GM19099 (cell line): ENCODE data around the gene SYNM.

Source experiments
- POLR2A ChIP-seq: IDR thresholded peaks from 3 replicates; pipeline ENCODE4 v1.6.1; 2011; ENCODE audit warnings: low read depth; ENCODE audit not compliant: insufficient read length; ENCODE audit errors: extremely low read depth

SYNM gene

DNA sequence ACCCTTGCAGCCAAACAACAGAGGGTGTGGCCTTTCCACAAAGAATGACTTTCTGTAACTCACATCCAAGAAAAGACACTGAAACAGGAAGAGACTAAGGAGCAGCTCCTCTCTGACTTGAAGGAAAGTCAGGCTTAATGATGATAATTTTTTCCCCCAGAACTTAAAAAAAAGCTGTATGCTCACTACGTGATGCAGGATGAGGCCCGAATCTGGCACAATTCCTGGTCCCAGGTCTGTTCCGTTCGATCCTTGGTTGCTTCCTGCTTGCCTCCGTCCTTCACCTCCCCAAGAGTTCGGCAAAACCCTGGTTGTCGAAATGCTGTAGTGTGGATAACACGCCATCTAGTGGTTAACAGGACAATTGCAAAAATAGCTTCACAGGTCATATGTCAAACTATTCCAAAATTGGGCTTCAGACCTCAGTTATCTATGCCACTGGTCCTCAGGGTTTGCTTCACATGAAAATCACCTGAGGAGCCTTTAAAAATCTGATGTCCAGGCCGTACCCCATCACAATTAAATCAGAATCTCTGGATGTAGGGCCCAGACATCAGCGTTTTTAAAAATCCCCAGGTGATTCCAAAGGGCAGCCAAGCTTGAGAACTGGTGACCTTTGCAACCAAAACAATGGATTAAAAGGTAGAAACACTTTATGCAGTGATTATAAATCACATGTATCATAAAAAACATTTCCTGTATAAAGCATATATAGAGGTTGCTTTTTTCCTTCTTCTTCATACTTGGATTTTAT lies 28.1 kb upstream of the SYNM start:
- TF ChIP-seq POLR2A = no peak

GRCh38 chr15:99082798-99083197 lies 22.1 kb upstream of the SYNM start:
- no peak for TF ChIP-seq POLR2A

DNA sequence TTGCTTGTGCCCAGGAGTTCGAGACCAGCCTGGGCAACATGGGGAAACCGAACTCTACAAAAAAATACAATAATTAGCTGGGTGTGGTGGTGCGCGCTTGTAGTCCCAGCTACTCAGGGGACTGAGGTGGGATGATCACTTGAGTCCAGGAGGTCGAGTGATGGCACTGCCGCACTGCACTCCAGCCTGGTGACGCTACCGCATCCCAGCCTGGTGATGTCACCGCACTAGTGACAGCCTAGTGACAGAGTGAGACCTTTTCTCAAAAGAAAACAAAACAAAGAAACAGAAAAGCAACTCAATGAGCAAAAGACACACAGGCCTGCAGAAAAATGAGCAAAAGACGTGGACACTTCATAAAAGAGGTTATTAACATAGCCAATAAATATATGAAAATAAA lies 19.9 kb upstream of the SYNM start:
- no peak for TF ChIP-seq POLR2A

DNA sequence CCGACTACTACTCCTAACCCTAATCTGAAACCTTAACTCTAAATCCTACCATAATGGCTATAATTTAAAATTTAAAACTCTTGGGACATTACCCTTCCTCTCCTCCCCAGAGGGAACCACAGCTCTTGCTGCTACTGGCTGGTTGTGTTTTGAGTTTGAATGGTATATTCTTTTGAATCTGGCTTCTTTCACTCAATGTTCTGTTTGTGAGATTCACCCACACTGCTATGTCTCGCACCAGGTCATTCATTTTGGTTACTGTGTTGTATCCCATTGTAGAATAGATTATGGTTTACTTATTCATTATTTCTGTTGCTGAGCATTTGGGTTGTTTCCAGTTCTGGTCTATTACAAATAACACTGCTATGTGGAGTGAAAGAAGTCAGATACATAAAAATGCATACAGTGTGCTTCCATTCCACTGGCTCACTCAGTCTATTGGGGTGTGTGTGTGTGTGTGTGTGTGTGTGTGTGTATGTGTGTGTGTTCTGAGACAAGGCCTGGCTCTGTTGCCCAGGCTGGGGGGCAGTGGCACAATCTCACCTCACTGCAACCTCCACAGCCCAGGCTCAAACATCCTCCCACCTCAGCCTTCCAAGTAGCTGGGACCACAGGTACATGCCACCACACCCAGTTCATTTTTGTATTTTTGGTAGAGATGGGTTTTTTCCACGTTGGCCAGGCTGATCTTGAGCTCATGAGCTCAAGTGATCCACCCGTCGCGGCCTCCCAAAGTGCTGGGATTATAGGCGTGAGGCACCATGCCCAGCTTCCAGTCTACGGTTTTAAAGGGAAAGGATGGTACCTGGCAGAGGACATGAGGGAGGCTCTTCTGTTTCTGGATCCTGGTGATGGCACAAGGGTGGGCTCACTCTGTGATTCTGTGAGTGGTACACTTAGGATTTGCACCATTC lies 19.2 kb upstream of the SYNM start:
- TF ChIP-seq POLR2A = no peak

- no peak for TF ChIP-seq POLR2A
Observed at GRCh38 chr15:99086327-99086667, 18.6 kb upstream of the SYNM start.

- no peak for TF ChIP-seq POLR2A
Observed at GRCh38 chr15:99087405-99087943, 17.4 kb upstream of the SYNM start.

DNA sequence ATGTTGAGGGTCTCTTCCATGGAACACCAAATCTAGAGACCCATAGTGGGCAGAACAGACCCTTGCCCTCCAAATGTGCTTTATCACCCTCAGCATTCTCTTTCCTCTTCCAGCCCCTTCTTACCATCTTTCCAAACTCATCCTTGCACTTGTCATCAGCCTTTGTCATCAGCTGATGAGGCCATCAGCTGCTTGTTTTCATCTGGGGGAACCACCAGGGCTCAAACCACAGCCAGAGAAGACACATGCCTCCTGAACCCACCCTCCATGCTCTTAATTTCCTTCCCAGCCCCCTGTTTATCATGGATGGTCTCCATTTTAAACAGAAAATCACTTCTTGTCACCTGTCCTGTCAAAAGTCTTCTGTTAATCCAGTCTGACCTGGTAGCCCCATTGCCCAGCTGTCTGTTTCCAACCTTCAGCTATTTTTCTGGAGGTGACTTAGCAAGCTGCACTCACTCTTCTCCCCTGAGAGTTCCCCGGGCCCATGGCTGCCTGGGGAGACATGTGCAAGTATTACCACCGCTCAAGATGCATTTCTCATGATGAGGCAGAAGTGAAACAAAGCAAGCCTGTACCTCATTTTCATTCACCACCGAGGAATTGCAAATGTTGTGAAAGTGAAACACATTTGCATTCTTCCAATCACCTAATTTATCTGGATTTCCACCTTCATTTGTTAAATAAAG lies 14.7 kb upstream of the SYNM start:
- no peak for TF ChIP-seq POLR2A

DNA sequence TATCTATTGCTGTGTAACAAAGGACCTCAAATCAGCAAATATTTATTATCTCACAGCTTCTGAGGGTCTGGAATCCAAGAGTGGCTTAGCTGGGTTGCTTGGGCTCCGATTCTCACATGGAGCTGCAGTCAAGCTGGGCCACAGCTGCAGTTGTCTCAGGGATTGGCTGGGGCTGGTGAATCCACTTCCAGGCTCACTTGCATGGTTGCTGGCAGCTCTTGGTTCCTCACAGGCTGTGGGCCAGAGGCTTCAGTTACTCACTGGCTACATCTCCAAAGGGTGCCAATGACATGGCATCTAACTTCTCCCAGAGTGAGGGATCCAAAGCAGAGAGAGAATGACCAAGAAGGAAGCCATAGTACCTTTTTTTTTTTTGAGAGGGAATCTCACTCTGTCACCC lies 13.9 kb upstream of the SYNM start:
- TF ChIP-seq POLR2A = no peak

DNA sequence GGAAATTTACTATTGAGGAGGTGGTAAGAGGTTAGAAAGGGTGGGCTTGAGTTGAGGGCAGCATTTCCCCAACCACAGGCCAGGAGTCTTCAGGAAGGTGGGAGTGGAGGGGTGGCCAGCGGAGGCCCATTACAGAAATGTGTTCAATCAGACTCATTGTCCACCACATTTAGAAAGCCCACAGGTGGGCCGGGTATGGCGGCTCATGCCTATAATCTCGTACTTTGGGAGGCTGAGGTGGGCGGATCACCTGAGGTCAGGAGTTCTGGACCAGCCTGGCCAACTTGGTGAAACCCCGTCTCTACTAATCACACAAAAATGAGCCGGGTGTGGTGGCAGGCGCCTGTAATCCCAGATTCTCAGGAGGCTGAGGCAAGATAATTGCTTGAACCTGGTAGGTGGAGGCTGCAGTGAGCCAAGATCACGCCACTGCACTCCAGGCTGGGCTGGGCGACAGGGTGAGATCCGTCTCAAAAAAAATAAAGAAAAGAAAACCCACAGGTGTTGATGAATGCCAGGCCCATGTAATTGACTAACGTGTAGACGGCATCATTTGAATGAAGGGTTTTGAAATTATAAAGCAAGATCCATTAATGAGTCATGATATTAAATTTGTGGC lies 12.2 kb upstream of the SYNM start:
- TF ChIP-seq POLR2A = no peak

GRCh38 chr15:99095626-99096025 lies 9.3 kb upstream of the SYNM start:
- TF ChIP-seq POLR2A = no peak

DNA sequence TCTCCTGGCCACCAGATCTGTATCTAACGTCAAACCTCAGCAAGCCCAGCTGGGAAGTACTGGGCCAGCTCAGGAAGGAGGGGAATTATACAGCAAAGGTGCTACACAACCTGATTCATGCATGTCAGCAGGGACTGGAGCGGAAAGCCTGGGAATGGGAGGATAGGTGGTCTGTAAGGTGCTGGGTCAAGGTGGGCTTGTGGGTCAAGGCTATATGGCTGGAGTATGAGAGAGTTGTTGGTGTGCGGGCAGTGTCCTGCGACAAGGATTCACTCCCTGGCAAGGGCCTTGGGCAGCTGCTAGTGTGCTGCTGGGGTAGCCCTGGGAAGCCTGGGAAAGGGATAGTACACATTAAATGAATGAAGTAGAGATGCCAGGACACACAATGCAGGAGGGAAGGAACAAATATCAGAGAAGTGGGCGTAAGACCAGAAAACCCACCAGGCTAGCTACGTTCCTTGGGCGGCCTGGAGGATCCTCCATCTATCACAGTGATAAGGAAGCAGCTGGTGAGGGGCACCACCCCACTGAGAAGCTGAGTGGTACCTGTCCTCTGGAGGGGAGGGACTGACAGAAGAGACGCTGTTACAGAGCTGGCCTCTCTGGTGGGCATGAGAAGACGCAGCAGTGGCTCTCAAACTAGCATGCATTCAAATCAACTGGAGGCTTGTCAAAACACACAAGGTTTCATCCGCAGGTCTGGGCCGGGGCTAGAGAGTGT lies 8.5 kb upstream of the SYNM start:
- TF ChIP-seq POLR2A = no peak

DNA sequence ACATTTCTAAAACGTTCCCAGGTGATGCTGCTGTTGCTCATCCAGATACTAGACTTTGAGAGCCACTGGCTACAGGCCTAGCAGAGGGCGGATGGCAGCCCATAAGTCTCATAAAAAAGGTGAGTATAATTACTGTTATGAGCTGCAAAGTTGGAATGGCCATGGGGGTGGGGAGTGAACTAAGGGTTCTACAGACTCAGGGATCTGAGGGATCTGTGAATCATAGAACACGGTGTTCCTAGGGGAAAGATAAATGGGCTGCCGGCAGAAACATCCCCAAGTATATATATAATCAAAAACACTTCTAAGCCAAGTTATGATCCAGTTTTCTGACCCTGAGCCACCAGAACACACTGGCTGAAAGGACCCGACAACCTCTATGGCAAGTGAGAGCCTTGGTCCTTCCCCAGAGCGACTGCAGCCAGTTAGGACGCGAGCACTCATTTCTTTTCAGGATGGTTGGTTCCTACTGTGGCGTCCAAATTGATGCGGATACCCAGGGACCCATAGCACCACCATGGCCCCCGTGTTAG lies 7.9 kb upstream of the SYNM start:
- no peak for TF ChIP-seq POLR2A

DNA sequence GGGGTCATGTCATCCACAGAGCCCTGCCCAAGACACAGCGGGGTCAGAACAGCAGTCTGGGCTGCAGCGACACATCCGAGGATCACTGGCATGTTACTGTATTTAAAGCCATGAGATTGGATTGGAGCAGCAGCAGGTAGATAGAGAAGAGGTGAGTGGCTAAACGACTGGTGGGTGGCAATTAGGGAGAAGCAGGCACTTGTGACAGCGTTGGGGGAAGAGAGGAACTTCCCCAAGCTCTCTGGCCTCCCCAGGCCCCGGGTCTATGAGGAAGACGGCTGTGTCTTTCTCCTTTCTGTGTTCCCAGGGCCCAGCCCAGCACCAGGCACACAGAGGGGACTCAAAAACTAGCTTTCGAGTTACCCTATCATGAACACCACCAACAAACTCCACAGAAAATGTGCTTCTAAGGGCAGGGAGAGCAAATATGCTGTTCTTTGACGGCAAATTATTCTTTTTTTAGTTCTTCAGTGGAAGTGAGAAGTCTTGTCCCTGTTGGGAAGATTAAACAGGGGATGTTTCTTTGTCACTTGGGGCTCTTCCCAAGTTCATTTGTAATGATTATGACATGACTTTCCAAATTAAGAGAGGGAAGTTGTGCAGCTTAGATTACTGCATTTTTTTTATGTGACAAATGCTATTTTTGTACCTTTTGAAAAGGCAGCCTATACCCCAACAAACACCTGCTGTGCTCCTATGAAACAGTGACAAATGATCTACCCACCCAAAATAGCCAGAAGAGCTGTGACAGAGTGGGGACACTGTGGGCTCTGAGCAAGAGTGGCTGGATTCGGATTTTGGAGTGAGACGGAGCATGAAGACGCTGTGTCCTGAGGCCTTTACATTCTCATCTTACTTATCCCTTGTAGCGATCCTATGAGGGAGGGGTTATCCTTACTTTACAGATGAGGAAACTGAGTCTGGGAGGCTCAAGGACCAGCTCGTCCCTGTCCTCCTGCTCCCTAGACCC lies 7.2 kb upstream of the SYNM start:
- no peak for TF ChIP-seq POLR2A
